ENCODE data around the gene SDC3. TPM values are rescaled to one million over a fixed set of nuclear protein-coding genes. Genes with fewer than 3 reads are reported as not detected.

Gene SDC3
- total RNA-seq, 1 donor from 2014 or later, result 51.3 TPM

GRCh38 chr1:30901798-30902581, 6.6 kb downstream of the SDC3 start:
- no peak for TF ChIP-seq CTCF (IDR thresholded peaks at IDR 0.05; ENCODE audit: unreplicated experiment)
- no peak overlapping the region for H3K27ac Mint-ChIP-seq (ENCODE audit: unreplicated experiment)

DNA sequence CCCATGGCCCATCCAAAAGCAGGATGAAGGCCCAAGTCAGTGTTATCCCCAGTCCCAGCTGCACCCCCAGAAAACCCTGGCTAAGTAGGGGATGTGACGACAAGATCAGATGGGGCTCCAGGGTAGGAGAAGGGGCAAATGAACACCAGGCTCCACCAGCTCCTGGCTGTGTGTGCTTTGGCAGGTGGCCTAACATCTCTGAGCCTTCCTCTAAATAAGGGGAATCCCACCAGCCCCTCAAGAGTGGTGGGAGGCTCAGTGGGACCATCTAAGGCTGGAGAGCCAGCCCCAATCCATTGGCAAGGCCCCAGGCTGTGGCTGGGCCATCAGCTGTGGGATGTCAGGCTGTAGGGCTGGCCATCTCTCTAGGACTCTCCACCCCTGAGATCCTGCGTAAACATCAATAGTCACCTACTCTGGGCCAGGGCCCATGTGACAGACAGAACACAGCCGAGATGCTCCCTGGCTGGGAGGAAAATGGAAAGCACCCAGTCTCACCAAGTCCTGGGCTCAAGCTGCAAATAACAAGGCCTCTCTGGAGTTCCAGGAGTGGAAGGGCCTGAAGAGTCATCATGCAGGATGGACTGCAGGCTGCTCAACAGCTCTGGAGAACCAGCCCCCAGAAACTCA, 7.5 kb downstream of the SDC3 start:
- Mint-ChIP-seq H3K9me3 (ENCODE audit: unreplicated experiment) (no peaks in the 10 kb centered on the region), H3K27me3 (ENCODE audit: unreplicated experiment) (peaks cover 6% of the 10 kb centered on the region), H3K4me3 (ENCODE audit: unreplicated experiment) (no peak overlapping the region), H3K4me1 (ENCODE audit: unreplicated experiment) (peaks cover 17% of the 10 kb centered on the region), H3K27ac (ENCODE audit: unreplicated experiment) (no peak overlapping the region), H3K36me3 (ENCODE audit: low read depth, unreplicated experiment) (peaks cover 13% of the 10 kb centered on the region)
- no peak for DNase-seq (ENCODE audit: low spot score)
- no peak for TF ChIP-seq CTCF (IDR thresholded peaks at IDR 0.05; ENCODE audit: unreplicated experiment)

More at GRCh38 chr1:30901798-30902581, 6.6 kb downstream of the SDC3 start:
- Mint-ChIP-seq H3K4me1 (ENCODE audit: unreplicated experiment) (peaks cover 12% of the 10 kb centered on the region), H3K36me3 (ENCODE audit: low read depth, unreplicated experiment) (peaks cover 8% of the 10 kb centered on the region), H3K4me3 (ENCODE audit: unreplicated experiment) (no peak overlapping the region), H3K27me3 (ENCODE audit: unreplicated experiment) (peaks cover 2% of the 10 kb centered on the region), H3K9me3 (ENCODE audit: unreplicated experiment) (no peaks in the 10 kb centered on the region)
- no peak for DNase-seq (ENCODE audit: low spot score)

- H3K27ac Mint-ChIP-seq (ENCODE audit: unreplicated experiment), result no peak overlapping the region
- H3K4me1 Mint-ChIP-seq (ENCODE audit: unreplicated experiment), result peaks cover 19% of the 10 kb centered on the region
- H3K4me3 Mint-ChIP-seq (ENCODE audit: unreplicated experiment), result no peak overlapping the region
- no peak for TF ChIP-seq CTCF (IDR thresholded peaks at IDR 0.05; ENCODE audit: unreplicated experiment)
- peaks cover 8% of the 10 kb centered on the region for H3K27me3 Mint-ChIP-seq (ENCODE audit: unreplicated experiment)
- DNase-seq (ENCODE audit: low spot score), result no peak
- H3K9me3 Mint-ChIP-seq (ENCODE audit: unreplicated experiment), result no peaks in the 10 kb centered on the region
- peaks cover 10% of the 10 kb centered on the region for H3K36me3 Mint-ChIP-seq (ENCODE audit: low read depth, unreplicated experiment)
Observed at GRCh38 chr1:30900486-30900885, 8.1 kb downstream of the SDC3 start.

GRCh38 chr1:30899577-30900389, 8.8 kb downstream of the SDC3 start:
- Mint-ChIP-seq H3K4me3 (ENCODE audit: unreplicated experiment) (no peak overlapping the region), H3K27ac (ENCODE audit: unreplicated experiment) (no peak overlapping the region), H3K4me1 (ENCODE audit: unreplicated experiment) (peaks cover 19% of the 10 kb centered on the region), H3K36me3 (ENCODE audit: low read depth, unreplicated experiment) (peaks cover 8% of the 10 kb centered on the region), H3K27me3 (ENCODE audit: unreplicated experiment) (peaks cover 8% of the 10 kb centered on the region), H3K9me3 (ENCODE audit: unreplicated experiment) (no peaks in the 10 kb centered on the region)
- no peak for TF ChIP-seq CTCF (IDR thresholded peaks at IDR 0.05; ENCODE audit: unreplicated experiment)
- no peak for DNase-seq (ENCODE audit: low spot score)
